OCI-LY7 (cell line): Measurements from ENCODE around the gene NDOR1. TPM values are rescaled to one million over a fixed set of nuclear protein-coding genes. Genes with fewer than 3 reads are reported as not detected.

Experiments
- Bru-seq: library from RNA; stranded (reverse); fragments of 400-500 nt; gene quantifications from one replicate; lab custom pipeline; 2021; lab: Mats Ljungman, UMichigan
- BruChase-seq, 2 experiments: library from RNA; stranded (reverse); fragments of 400-500 nt; gene quantifications; one replicate each; lab custom pipeline; 2021; lab: Mats Ljungman, UMichigan
- BruUV-seq: library from RNA; stranded (reverse); fragments of 400-500 nt; replicated peaks from 2 replicates; lab custom pipeline; 2021; lab: Mats Ljungman, UMichigan
- CTCF ChIA-PET: fragments of 300-600 bp; sonication (Branson Sonifier 250); formaldehyde crosslinking; loops from one replicate; lab custom pipeline; 2022; ENCODE audit warnings: antibody characterized with exemption; ENCODE audit not compliant: unreplicated experiment; lab: Charles Lee
- POLR2A ChIA-PET: fragments of 300-600 bp; sonication (Branson Sonifier 250); formaldehyde crosslinking; loops from one replicate; lab custom pipeline; 2022; ENCODE audit warnings: antibody characterized with exemption; lab: Charles Lee
- DNase-seq: peaks from one replicate; pipeline ENCODE4 v3.0.0-alpha.2; 2015; ENCODE audit warnings: low spot score
- H2AFZ ChIP-seq: fragments of 200-600 bp; sonication (generic), shearing (Covaris generic); 2 replicates; pipeline ENCODE4 v1.6.1; 2014; ENCODE audit warnings: mild to moderate bottlenecking, antibody characterized with exemption, low read length, moderate library complexity
- H3K27ac ChIP-seq: fragments of 200-600 bp; sonication (generic); 2 replicates; pipeline ENCODE4 v1.5.1; 2014; ENCODE audit warnings: mixed run types, low read depth, mild to moderate bottlenecking, moderate library complexity, low read length, inconsistent platforms; ENCODE audit not compliant: poor library complexity, severe bottlenecking
- H3K36me3 ChIP-seq: fragments of 200-600 bp; sonication (generic); 2 replicates; pipeline ENCODE4 v1.6.1; 2014; ENCODE audit warnings: mild to moderate bottlenecking, antibody characterized with exemption, low read length, moderate library complexity, mixed read lengths; ENCODE audit not compliant: insufficient read depth
- H3K4me1 ChIP-seq: fragments of 200-600 bp; sonication (generic); 2 replicates; pipeline ENCODE4 v1.5.1; 2014; ENCODE audit warnings: mild to moderate bottlenecking, low read length; ENCODE audit not compliant: insufficient read depth, poor library complexity, severe bottlenecking
- H3K4me2 ChIP-seq: fragments of 200-600 bp; sonication (generic); 2 replicates; pipeline ENCODE4 v1.6.1; 2014; ENCODE audit warnings: mild to moderate bottlenecking, low read length
- H3K4me3 ChIP-seq: fragments of 200-600 bp; sonication (generic); 2 replicates; pipeline ENCODE4 v1.5.1; 2014; ENCODE audit warnings: mild to moderate bottlenecking, low read depth, low read length; ENCODE audit not compliant: poor library complexity, severe bottlenecking
- H3K79me2 ChIP-seq: fragments of 200-600 bp; sonication (generic); 2 replicates; pipeline ENCODE4 v1.6.1; 2016; ENCODE audit warnings: low read depth, mild to moderate bottlenecking, low read length, moderate library complexity, mixed read lengths; ENCODE audit not compliant: insufficient read depth
- H3K9me2 ChIP-seq: fragments of 200-600 bp; sonication (generic); 2 replicates; pipeline ENCODE4 v1.6.1; 2016; ENCODE audit warnings: mild to moderate bottlenecking, low read length, mixed read lengths; ENCODE audit not compliant: insufficient read depth
- H3K9me3 ChIP-seq: fragments of 200-600 bp; sonication (generic); 2 replicates; pipeline ENCODE4 v1.6.1; 2014; ENCODE audit warnings: mild to moderate bottlenecking, mixed run types, low read length, mixed read lengths
- H4K20me1 ChIP-seq: fragments of 200-600 bp; sonication (generic); 2 replicates; pipeline ENCODE4 v1.6.1; 2014; ENCODE audit warnings: mild to moderate bottlenecking, antibody characterized with exemption, low read length, moderate library complexity, mixed read lengths; ENCODE audit not compliant: insufficient read depth
- CTCF ChIP-seq: fragments of 200-600 bp; sonication (generic); conservative IDR thresholded peaks from 2 replicates; pipeline ENCODE4 v1.5.1; 2014; ENCODE audit warnings: mild to moderate bottlenecking, antibody characterized with exemption, low read length, moderate library complexity, mixed read lengths
- EZH2phosphoT487 ChIP-seq: fragments of 200-600 bp; sonication (generic); IDR thresholded peaks from 2 replicates; pipeline ENCODE4 v1.6.1; 2018; ENCODE audit warnings: low read depth, borderline replicate concordance, mild to moderate bottlenecking, mixed run types, antibody characterized with exemption, low read length, moderate library complexity, mixed read lengths
- intact Hi-C: fragments of 100-400 bp; cut with micrococcal nuclease; formaldehyde crosslinking; loops from one replicate; pipeline ENCODE4 v1.10.0; 2022; ENCODE audit not compliant: unreplicated experiment
- long read RNA-seq: library from polyadenylated mRNA; stranded (forward); transcript quantifications from one replicate; pipeline ENCODE4 v2.0.0, GENCODE V29; 2022
- total RNA-seq, 2 experiments: library from RNA; depleted of rRNA in 1 of 2; stranded (reverse); fragments of >200 nt in 1 of 2; shearing (Covaris generic) in 1 of 2; gene quantifications; 2 replicates each; pipeline ENCODE4 v1.2.3, GENCODE V29; 2014 to 2022

NDOR1 gene
- total RNA-seq (2014; rRNA removed; shearing (Covaris generic)) (30.4 and 35.9 TPM in 2 replicates), total RNA-seq (2022) (61.3 and 61.9 TPM in 2 replicates), Bru-seq, nascent RNA (percentile 71 among the genes with signal in this experiment), BruChase-seq, experiment 1, labeled RNA remaining after a 6-hour chase (percentile 89 among the genes with signal in this experiment), BruChase-seq, experiment 2, labeled RNA remaining after a 2-hour chase (percentile 84 among the genes with signal in this experiment)
- long read RNA-seq, transcript NDOR1-201 (14 exons, 1,794 nt), result major isoform, 11 of 87 reads
- long read RNA-seq, partial matches to known transcripts, result 30 of 87 reads
- long read RNA-seq, other reads (novel, unspliced or antisense), result 45 of 87 reads

- TF ChIP-seq EZH2phosphoT487, result no peak
- TF ChIP-seq CTCF, result no peak
- Histone ChIP-seq H3K9me3 (no peaks in the 10 kb centered on the region), H3K4me2 (peak within 1 kb of the TSS; percentile 97), H3K4me3 (peak within 1 kb of the TSS; percentile 92), H3K79me2 (peaks cover 62% of the 10 kb centered on the region), H3K27ac (peak within 1 kb of the TSS; percentile 57), H4K20me1 (peaks cover 14% of the 10 kb centered on the region; the same call in 1 of the 2 replicates), H2AFZ (peak within 1 kb of the TSS; percentile 47; the same call in 1 of the 2 replicates), H3K9me2 (no peaks in the 10 kb centered on the region), H3K4me1 (peaks cover 44% of the 10 kb centered on the region), H3K36me3 (peaks cover 30% of the 10 kb centered on the region)
- intact Hi-C loops, result no loop called here
- POLR2A ChIA-PET, result interaction anchor here (0.9 to 1.5 kb wide), 5 partner anchors 11 to 74 kb away, joined by 3 to 4 read pairs (median 4); partner anchors contain the start of gene RNF208
- BruUV-seq, result no TSS peak
- CTCF ChIA-PET, result no interaction called here
- peak; percentile 91 for DNase-seq
Observed at GRCh38 chr9:137205126-137206069, at the start of gene NDOR1, which contains the start of gene TMEM203. Gene NDOR1, plus strand, starts transcription at chr9:137205700. Its CDS starts 78 bp downstream, at chr9:137205778. Gene TMEM203, minus strand, starts transcription at chr9:137205648. Its CDS starts 234 bp downstream, at chr9:137205414.

GRCh38 chr9:137156567-137157375, 48.7 kb upstream of the NDOR1 start:
- BruUV-seq, result no TSS peak
- ChIA-PET CTCF (interaction anchor here (0.6 kb wide), 1 partner anchor 26 kb away, joined by 3 read pairs; no protein-coding TSS in a partner anchor), POLR2A (interaction anchor here (0.6 to 1.2 kb wide), 4 partner anchors 24 to 616 kb away, joined by 3 to 4 read pairs (median 3); partner anchors contain the start of genes ANAPC2 and SSNA1)
- Histone ChIP-seq H3K9me2 (no peaks in the 10 kb centered on the region), H3K27ac (no peak overlapping the region), H2AFZ (no peak overlapping the region), H4K20me1 (no peaks in the 10 kb centered on the region), H3K4me3 (peak overlapping the region; percentile 20), H3K36me3 (no peaks in the 10 kb centered on the region), H3K4me1 (peaks cover 30% of the 10 kb centered on the region), H3K4me2 (peak overlapping the region; percentile 49; the same call in 1 of the 2 replicates), H3K9me3 (no peaks in the 10 kb centered on the region), H3K79me2 (no peaks in the 10 kb centered on the region)
- no peak for TF ChIP-seq EZH2phosphoT487
- TF ChIP-seq CTCF, result no peak
- intact Hi-C loops, result loop anchor here (10.0 kb wide), 1 partner anchor 612 kb away; the partner anchor contains the start of gene NOTCH1
- peak; percentile 79 for DNase-seq
